ENCODE results near the gene BPI.

DNA sequence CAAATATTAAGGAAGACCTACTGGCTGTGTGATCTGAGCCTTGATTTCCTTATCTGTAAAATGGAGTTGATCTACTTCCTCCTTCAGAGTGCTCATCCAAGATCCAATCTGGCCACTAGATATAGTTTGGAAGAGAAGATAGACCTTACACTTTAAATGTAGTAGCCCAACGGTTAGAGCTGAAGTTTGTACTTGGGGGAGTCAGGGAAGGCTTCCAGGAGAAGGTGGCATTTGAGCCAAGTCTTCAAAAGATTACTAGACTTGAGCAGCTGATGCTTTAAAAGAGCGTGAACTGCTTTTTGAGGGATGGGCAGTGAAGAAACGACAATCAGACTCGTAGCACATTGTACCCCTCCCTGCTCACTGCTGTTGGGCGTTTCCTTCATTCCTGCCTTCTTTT, 45.9 kb downstream of the BPI start:
- TF ChIP-seq, protein P1, sequence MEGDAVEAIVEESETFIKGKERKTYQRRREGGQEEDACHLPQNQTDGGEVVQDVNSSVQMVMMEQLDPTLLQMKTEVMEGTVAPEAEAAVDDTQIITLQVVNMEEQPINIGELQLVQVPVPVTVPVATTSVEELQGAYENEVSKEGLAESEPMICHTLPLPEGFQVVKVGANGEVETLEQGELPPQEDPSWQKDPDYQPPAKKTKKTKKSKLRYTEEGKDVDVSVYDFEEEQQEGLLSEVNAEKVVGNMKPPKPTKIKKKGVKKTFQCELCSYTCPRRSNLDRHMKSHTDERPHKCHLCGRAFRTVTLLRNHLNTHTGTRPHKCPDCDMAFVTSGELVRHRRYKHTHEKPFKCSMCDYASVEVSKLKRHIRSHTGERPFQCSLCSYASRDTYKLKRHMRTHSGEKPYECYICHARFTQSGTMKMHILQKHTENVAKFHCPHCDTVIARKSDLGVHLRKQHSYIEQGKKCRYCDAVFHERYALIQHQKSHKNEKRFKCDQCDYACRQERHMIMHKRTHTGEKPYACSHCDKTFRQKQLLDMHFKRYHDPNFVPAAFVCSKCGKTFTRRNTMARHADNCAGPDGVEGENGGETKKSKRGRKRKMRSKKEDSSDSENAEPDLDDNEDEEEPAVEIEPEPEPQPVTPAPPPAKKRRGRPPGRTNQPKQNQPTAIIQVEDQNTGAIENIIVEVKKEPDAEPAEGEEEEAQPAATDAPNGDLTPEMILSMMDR (IDR thresholded peaks at IDR 0.05) = no peak
- TF ChIP-seq TCF7L2 (IDR thresholded peaks at IDR 0.05; ENCODE audit: low read depth, low read length) = no peak
- no peak for TF ChIP-seq SIN3A (IDR thresholded peaks at IDR 0.05; ENCODE audit: borderline replicate concordance, insufficient read depth, low read depth, low read length)
- TF ChIP-seq, protein P2, sequence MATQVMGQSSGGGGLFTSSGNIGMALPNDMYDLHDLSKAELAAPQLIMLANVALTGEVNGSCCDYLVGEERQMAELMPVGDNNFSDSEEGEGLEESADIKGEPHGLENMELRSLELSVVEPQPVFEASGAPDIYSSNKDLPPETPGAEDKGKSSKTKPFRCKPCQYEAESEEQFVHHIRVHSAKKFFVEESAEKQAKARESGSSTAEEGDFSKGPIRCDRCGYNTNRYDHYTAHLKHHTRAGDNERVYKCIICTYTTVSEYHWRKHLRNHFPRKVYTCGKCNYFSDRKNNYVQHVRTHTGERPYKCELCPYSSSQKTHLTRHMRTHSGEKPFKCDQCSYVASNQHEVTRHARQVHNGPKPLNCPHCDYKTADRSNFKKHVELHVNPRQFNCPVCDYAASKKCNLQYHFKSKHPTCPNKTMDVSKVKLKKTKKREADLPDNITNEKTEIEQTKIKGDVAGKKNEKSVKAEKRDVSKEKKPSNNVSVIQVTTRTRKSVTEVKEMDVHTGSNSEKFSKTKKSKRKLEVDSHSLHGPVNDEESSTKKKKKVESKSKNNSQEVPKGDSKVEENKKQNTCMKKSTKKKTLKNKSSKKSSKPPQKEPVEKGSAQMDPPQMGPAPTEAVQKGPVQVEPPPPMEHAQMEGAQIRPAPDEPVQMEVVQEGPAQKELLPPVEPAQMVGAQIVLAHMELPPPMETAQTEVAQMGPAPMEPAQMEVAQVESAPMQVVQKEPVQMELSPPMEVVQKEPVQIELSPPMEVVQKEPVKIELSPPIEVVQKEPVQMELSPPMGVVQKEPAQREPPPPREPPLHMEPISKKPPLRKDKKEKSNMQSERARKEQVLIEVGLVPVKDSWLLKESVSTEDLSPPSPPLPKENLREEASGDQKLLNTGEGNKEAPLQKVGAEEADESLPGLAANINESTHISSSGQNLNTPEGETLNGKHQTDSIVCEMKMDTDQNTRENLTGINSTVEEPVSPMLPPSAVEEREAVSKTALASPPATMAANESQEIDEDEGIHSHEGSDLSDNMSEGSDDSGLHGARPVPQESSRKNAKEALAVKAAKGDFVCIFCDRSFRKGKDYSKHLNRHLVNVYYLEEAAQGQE (IDR thresholded peaks at IDR 0.05; ENCODE audit: insufficient read depth in 1 of 2, low read depth in 2 of 2, low read length in 1 of 2) = no peak
- no peak for TF ChIP-seq POLR2AphosphoS5 (IDR thresholded peaks at IDR 0.05; ENCODE audit: low read depth, low read length)

Measured in Panc1 (cell line).